Measurements from ENCODE around the gene RNF149.
"Not testable (repeated sequence)": the region's sequence is repeated elsewhere in the genome, so short reads cannot be mapped to it uniquely, and the experiment has no call there.

The RNF149 gene

DNA sequence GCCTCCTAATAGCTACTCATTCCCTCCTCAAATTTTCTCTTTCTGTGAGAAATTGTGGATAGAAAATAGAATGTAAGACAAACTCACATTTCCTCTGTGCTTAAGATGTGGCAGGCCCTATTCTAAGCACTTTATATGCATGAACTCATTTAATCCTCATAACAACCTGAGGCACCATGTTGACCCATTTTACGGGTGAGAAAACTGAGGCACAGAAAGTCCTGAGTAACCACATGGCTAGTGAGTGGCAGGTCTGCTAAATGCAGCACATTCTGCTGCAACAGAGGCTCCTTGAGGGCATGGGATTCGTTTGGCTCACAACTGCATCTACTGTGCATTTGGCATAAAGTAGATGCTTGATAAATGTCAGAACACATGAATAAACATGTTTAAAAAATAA is 22.7 kb upstream of the RNF149 start:
- no peak for DNase-seq (ENCODE audit: low read depth, low spot score)

DNA sequence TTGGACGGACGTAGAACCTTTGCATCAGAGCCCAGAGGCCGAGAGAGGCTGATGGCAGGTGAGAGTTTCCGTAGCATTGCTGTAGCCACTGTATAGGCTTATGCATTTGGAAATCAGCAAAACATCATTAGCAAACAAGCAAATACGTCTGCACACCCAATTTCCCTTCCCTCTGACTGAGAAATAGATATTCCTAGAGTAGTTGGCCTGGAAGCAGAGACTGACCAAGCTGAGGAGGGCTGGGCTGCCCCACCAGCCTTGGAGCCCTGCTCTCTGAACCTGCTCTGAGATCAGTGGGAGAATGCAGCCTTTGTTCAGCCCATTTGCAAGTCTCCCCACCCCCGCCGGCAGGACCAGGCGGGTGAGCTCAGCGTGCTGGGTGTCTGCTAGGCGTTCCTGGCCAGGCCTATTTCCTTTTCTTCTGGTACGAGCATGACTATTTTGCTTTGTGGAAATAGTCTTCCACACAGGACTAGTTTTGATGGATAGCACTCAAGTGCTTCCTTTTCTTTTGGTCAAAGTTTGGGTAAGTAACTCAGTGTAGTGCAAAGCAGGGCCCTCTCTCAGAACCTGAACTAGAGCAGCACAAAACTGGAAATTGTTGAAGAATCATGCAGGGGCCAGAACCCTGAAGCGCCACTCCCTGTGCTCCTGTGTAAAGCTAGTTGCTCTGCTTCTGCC is 21.9 kb upstream of the RNF149 start:
- DNase-seq (ENCODE audit: low read depth, low spot score) = no peak

DNA sequence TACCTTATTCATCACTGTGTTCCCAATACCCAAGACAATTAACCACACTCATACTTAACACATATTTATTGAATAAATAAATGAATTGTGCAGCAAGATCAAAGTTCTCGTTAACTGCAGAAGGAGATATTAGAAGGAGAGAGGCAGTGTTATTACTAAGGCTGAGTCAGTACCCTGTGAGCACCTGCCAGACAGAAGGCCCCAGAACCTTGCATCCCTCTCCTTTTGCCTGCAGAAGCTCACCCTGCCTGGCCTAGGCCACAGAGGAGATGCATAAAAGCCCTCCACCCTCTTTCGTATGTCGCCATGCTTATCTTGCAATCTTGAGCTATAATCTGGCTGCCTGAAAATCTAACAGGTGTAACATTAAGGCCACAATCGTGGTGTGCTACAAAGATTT is 20.5 kb upstream of the RNF149 start:
- DNase-seq (ENCODE audit: low read depth, low spot score) = no peak

DNA sequence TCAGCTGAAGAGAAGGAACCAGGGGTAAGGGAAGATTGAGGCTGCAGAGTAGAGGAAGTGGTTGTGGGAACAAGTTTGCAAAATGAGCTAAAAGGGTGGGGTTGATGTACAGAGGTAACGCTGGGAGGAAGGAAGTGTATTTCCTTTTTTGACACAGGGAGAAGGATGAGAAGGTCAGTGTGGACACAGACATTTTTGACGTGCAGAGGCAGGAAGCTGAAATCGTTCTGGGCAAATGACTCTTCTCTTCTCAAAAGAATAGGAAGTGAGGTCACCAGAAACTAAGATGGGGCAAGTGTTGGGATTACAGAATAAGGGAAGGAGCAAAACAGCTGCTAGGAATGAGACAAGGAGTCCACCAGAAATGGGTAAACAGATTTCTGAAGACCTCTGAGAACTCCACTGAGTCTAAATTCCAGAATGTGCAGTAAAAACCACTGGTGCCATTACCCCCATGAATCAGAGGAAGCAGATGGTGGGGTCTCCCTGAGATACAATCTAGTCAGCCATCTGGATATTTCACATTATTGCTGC is 20.0 kb upstream of the RNF149 start:
- no peak for DNase-seq (ENCODE audit: low read depth, low spot score)

DNA sequence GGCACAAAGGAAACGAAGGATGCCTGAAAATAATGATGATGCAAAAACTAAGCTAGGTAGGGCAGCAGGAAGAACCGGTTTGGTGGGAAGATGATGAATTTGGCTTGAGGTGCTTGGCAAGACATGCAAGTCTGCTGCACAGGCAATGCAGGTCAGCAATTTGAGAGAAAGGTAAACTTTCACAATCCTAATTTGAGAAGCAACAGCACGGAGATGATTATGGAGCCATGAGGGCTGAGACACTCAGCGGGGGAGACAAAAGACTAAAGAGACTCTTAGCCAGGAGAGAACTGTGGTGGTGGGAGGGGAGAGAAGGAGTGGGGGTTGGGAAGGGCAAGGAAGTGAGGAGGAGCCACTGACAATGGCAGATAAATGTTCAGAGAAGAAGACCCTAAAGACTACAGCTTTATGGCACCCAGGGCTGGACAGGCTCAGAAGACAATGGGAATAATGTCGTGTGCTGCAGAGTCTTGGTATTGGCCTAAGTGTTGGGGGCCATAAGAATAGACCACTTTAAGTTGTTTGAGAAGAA is 19.4 kb upstream of the RNF149 start:
- DNase-seq (ENCODE audit: low read depth, low spot score) = no peak

DNA sequence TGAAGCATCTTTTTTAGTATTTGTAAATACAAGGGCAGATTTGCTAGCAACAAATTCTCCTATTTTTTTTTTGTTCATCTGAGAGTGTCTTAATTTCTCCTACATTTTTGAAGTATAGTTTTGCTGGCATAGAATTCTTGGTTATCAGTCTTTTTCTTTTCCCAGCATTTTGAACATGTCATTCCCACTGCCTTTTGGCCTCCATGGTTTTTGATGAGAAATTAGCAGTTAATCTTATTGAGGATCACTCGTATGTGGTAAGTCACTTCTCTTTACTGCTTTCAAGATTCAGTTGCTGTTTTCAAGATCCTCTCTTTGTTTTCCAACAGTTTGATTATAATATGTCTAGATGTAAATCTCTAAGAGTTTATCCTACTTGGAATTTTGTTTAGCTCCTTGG is 16.9 kb upstream of the RNF149 start:
- DNase-seq (ENCODE audit: low read depth, low spot score) = no peak

DNA sequence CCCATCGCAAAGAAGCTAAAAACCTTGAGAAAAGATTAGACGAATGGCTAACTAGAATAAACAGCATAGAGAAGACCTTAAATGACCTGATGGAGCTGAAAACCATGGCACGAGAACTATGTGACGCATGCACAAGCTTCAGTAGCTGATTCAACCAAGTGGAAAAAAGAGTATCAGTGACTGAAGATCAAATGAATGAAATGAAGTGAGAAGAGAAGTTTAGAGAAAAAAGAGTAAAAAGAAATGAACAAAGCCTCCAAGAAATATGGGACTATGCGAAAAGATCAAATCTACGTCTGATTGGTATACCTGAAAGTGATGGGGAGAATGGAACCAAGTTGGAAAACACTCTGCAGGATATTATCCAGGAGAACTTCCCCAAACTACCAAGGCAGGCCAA is 8.1 kb upstream of the RNF149 start:
- not testable (repeated sequence) for DNase-seq (ENCODE audit: low read depth, low spot score)

DNA sequence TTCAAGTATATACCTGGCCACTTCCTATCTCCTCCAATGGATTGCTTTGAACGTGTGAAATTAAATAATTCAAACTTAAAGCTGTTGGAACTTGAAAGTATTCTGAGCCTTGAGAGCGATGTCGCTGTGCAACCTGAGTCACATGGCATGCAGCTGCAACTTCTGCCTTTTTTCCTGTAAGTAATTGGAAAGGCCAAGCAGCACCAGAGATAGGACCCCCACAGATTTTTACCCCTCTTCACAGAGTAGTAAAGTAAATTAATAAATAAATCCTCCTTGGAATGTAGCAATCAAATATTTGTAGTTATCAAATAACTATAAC is 3.2 kb upstream of the RNF149 start:
- no peak for DNase-seq (ENCODE audit: low read depth, low spot score)

DNA sequence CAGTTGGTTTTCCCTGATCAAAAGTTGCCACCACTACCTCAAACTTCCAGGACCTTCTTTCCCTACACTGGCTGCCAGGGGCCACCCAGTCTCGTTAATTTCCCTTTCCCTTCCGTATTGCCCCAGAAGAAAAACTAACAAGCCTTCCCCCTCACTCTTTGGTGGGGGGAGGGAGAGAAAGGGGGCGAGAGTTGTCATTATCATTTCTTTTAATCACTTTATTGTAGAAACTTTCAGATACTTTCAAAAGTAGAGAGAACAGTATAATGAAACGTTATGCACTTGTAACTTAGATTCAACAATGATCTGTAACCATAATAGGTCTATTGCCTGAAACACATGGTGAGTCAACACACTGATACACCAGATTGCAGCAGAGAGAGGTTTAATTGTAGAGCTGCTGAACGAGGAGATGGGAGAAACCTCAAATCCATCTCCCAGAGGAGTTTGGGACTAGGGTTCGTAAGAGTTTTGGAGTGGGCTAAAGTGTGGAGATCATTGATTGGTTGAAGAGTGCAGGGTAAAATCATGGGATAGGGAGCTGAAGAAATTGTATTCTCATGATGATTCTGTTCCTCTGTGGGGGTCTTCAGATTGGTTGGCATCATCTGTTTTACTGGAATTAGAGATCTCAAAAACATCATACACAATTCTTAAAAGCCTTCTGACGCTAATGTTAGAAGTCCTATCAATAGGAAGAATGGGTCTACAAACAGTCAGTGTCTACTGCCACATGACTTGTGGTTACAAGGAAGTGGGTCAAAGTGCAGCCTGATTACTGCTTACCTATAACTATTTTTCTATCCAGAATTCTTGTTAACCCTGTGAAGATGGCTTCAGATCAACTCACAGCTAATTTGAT is 2.6 kb upstream of the RNF149 start:
- no peak for DNase-seq (ENCODE audit: low read depth, low spot score)

DNA sequence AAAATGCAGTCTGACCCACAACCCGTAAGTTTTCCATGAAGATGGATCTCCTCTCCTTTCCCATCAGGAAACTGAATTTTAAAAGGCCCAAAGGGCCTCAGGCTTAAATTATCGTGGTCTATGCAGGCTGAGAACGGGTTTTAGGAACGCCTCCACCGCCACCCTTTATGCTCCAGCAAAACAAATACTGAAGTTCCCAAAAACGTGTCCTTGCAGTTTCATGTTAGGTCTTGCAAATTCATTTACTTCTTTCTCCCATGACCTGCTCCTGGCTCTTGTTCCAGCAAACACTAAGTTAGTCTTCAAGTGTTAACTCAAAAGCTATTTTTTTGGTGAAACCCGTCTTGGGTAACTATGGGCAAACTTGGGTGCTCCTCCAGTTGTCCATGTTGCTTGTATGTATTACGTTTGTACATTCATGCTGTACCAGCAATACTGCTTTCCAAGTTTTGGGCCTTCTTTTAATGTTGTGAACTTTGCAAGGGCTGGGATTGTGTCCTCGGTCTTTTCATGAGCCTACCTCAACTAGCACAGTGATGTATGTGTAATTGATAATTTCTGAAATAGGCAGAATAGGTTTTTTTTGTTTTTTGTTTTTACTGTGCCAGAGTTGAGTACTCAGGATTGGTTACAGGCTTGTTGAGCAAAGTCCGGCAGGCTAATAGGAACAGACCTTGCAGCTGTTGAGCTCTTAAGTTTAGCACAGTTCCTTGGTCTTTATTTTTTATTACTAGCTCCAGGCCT is 1.8 kb upstream of the RNF149 start:
- DNase-seq (ENCODE audit: low read depth, low spot score) = no peak

DNA sequence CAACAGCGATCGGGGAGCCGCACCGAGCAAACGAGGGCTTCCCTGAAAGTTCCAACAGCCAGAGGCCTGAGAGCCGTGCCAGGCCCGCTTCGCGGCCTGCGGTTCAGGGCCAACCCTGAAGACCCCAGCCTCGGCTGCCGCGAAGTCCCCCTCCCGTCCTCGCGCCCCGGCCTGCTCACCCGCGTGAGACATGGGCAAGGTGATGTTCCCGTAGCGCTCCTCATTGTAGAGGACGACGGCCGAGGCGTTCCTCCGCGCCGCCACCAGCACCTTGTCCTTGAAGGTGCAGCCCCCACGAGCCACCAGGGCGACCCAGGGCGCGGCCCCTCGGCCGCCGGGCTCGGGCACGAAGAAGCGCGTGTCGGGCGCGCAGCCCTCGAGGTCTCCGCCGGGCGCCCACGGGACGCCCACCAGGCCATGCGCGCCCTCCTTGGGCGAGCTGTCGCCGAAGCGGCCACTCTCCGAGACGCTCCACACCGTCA is 510 bp downstream of the RNF149 start:
- no peak for DNase-seq (ENCODE audit: low read depth, low spot score)

DNA sequence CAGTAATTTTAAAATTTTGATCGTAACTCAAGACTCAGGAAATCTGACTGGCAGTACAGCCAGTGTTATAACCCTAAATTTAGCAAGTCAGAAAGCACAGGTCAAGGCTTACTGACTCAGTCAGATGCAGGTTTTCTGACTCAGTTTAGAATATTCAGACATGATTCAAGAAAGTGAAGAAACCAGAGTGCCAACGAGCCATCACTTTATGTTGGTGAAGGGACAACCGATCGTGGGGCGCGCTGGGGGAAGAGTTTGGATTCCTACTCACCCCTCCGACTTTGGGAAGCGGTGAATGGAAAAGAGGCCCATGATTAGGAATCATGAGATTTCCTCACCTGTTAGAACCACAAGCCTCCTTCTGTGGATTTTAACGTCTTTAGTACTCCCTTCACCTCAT is 998 bp downstream of the RNF149 start:
- no peak for DNase-seq (ENCODE audit: low read depth, low spot score)

DNA sequence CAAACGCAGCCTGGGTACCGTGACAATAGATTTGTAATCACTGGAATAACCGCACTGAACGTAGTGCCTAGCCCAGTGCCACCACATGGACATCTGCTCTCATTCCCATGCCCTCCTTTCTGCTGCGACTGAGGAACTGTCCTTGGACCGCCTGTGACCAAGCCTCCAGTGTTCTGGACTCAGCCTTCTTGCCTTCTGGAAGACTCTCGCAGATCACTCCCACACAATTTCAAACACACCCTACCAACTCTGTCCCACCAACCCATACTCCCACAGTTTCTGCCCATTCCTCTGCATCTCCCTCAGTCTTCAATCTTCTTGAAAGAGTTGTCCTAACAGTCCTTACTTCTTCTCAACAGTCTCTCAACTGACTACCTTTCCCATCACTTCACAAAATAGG is 2.1 kb downstream of the RNF149 start:
- DNase-seq (ENCODE audit: low read depth, low spot score) = no peak

DNA sequence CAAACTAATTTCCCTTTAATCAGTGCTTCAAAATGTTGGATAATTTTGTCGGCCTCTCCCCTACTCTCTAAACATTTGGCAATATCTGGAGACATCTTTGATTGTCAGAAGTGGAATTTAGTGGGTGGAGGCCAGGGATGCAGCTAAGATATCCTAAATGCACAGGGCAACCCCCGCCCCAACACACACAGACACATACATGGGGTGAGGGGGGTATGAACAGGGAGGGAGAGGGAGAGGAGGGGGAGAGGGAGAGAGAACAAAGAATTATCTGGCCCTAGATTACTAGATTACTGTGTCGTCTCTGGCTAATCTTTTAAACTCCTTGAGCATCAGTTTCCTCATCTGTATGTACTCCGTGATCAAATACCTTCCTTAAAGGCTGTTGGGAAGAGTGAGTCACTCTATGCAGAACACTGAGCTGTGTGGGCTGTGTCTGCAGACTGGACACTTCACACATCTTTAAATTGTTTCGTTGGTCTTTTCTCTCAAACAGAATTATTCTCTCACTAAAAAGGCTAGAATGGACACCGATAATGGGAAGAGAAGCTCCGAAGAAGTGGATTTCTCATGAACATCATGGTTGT is 2.9 kb downstream of the RNF149 start:
- no peak for DNase-seq (ENCODE audit: low read depth, low spot score)

DNA sequence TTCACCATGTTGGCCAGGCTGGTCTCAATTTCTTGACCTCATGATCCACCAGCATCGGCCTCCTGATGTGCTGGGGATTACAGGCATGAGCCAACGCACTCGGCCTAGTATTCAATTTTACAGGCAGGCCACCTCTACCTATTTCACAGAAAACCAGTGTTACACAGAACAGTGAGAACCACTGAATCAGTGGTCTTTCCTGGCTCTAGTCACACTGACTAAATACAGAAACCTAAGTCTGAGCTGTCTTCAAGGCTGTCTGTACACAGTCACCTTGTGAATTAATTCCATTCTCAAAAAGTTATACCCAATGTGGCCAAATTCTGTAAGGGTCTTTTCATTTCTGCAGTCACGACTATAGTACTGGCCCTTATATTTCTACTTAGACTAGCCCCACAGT is 3.5 kb downstream of the RNF149 start:
- DNase-seq (ENCODE audit: low read depth, low spot score) = no peak

DNA sequence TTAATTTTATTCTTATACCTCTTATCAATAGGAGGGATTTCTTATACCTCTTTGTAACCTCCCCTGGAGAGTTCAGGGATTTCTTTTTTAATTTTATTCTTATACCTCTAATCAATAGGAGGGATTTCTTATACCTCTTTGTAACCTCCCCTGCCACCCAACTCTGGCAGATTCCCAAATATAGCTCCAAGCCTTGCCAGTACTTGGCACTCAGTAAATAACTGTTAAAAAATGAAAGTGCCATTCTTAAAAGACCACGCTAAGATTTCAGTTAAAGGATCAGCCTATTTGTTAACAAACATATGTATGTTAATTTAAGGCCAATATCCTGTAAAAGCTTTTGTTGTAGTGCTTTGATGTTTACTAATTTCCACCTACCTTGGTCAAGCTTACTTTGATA is 4.8 kb downstream of the RNF149 start:
- no peak for DNase-seq (ENCODE audit: low read depth, low spot score)

DNA sequence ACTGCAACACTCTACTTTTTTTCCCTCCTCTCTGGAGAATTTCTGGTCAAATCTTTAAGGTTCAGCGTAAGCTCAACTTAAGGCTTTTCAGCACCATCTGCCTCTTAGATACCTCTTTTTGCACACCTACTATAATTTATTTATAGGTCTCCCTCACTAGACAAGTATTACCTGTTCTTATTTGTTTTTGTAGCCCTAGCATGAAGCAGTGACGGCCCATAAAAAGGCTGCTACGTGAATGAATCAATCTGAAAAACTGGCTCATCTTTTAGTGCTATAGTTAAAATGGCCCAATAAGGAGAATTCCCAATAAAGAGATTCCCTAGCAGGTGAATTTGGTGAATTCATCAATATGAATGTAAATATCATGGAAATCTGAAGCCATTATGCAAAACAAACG is 6.5 kb downstream of the RNF149 start:
- no peak for DNase-seq (ENCODE audit: low read depth, low spot score)

DNA sequence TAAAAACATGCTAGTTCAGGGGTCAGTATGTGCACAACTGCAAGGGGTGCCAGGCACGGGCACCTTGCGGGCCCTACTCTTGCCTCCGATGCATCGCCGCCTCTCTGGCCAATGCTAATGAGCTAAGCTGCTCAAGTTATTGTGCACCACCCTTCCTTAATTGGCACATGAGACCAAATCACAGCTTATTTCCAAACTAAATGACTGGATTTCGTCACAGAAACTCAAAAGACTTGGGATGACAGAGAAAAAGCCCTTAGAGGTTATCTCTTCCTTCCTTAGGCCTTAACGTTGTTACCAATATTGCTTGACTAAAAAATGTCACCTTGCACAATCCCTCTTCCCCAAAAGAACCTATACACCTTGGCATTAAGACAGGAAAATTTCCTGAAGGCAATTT is 7.7 kb downstream of the RNF149 start:
- DNase-seq (ENCODE audit: low read depth, low spot score) = no peak

DNA sequence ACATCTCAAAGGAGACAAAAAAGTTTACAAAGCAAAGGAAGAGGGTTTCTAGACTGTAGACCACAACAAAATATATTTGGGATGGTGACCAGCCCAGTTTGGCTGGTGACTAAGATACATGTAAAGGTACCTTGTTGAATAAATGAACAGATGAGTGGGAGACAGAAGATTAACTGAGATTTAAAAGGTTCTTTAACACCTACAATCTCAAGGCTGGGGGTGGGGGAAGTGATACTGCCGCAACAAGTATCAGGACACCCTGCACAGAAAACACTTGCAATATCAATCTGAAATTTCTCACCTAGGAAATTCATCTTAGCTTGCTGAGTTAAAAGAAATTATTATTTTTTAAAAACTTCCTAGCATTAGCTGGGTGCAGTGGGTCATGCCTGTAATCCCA is 8.3 kb downstream of the RNF149 start:
- DNase-seq (ENCODE audit: low read depth, low spot score) = no peak

DNA sequence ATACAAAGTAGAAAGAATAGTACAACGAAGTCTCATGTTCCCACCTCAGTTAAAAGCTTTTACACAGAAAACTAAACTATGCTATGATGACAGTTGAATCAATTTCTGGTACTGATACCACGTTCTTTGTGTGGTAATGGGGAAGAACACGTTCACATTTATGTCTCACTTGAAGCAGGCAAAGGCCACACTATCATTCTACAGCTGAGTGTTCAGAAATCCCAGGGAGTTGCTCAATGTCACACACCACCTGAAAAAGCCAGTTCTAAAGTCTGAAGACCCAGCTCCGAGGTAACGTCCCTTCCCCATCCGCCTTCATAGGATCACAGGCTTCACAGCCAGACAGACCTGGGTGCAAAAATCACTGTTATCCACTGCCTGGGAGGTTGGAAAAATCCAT is 8.9 kb downstream of the RNF149 start:
- DNase-seq (ENCODE audit: low read depth, low spot score) = no peak

DNA sequence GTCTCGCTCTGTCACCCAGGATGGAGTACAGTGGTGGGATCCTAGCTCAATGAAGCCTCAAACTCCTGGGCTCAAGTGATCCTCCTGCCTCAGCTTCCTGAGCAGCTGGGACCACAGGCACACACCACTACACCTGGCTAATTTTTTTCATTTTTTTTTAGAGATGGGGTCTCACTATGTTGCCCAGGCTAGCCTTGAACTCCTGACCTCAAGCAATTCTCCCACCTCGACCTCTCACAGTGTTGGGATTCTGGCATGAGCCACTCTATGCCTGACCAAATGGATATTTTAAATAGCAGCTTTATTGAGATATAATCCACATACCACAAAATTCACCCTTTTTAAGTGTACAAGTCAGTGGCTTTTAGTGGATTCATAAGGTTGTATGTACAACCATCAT is 11.1 kb downstream of the RNF149 start:
- no peak for DNase-seq (ENCODE audit: low read depth, low spot score)

DNA sequence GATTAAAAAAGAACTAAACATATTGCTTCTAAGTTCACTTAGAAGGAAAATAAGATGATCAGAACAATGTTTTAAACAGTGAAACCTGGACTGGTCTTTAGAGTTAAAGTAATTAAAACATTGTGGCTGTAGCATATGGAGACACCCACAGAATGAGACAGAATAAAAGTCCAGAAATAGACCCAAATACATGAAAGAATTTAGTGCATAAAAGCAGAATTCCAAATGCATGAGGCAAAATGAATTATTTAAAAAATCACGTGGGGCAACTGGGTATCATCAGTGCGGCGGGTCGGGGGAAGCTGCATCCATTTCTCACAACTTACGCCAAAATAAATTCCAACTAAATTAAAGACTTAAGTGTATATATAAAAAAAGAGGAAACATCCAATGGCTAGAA is 12.1 kb downstream of the RNF149 start:
- no peak for DNase-seq (ENCODE audit: low read depth, low spot score)

All from activated CD4-positive, CD25-positive, alpha-beta regulatory T cell treated with anti-CD3 and anti-CD28 coated beads, Interleukin-2, amount 50 U/mL, for 16 hours (primary cell).